Effector CD4-positive, alpha-beta T cell (primary cell): ENCODE data around the gene LRRFIP2.
"Not testable (repeated sequence)": the region's sequence is repeated elsewhere in the genome, so short reads cannot be mapped to it uniquely, and the experiment has no call there.

ENCODE experiments used
- DNase-seq: peaks from one replicate; pipeline ENCODE4 v3.0.0-alpha.2; 2020

LRRFIP2 gene

GRCh38 chr3:37141676-37142075 lies 32.7 kb downstream of the LRRFIP2 start:
- no peak for DNase-seq

DNA sequence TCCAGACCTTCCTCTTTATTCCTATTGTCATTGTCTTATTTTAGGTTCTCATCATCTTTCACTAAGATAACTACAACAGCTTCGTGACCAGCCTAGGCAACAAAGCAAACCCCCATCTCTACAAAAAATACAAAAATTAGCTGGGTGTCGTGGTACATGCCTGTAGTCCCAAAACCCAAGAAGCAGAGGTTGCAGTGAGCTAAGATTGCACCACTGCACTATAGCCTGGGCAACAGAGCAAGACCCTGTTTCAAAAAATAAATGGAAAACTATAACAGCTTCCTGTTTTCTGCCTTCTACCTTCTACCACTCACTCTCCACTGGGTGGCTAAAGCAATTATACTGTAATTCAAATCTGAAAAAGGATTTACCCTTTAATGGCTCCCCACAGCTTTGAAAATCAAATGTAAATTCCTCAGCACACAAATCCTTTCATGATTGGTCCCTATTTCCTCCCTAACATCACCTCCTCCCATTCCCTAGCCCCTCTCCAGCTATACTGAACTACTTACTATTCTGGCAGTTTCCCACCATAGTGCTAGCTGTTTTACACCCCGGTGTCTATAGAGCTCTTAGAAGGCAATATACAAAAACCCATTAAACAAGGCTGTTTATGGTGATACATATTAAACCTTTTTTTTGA lies 33.4 kb downstream of the LRRFIP2 start:
- DNase-seq = no peak

DNA sequence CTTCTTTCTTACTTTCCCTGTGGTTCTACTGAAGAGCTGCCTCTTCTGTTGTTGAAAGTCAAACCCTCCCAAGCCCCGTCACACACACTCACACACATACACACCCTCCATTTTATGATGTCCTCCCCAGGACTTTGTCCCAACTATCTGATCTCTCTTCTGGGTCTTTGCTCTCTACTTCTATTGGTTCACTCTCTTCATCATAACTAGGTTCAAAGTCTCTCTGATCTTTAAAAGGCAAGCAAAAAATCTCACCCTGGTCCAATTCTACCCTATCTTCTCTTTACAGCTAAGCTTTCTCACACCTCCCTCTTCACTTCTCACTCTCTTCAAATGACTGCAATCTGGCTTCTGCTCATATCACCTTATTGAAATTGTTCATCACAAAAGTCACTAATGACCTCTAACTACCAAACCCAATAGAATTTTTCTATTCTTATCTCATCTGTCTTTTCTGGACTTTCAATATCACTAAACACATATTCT lies 34.8 kb downstream of the LRRFIP2 start:
- no peak for DNase-seq

- no peak for DNase-seq
These were observed 35.6 kb downstream of the LRRFIP2 start for GRCh38 chr3:37138816-37139215.

GRCh38 chr3:37137516-37137915 lies 36.9 kb downstream of the LRRFIP2 start:
- no peak for DNase-seq

GRCh38 chr3:37136067-37136466 lies 38.3 kb downstream of the LRRFIP2 start:
- DNase-seq = no peak

GRCh38 chr3:37135561-37135960 lies 38.8 kb downstream of the LRRFIP2 start:
- no peak for DNase-seq

- DNase-seq = no peak
These were observed 42.0 kb downstream of the LRRFIP2 start for GRCh38 chr3:37132334-37132733.

DNA sequence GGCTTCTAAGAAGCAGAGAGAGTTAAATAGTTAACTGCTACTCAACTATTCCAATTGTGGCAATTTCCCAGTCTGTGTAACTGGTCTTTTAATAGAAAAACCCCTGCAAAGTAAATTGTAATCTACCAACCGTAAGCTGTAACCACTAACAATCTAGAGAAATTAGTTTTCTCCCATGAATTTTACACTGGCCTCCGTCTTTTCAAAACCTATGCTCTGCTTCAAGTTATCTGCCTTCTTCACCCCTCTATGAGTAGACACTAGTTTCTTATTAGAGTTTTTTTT lies 42.6 kb downstream of the LRRFIP2 start:
- DNase-seq = no peak

DNA sequence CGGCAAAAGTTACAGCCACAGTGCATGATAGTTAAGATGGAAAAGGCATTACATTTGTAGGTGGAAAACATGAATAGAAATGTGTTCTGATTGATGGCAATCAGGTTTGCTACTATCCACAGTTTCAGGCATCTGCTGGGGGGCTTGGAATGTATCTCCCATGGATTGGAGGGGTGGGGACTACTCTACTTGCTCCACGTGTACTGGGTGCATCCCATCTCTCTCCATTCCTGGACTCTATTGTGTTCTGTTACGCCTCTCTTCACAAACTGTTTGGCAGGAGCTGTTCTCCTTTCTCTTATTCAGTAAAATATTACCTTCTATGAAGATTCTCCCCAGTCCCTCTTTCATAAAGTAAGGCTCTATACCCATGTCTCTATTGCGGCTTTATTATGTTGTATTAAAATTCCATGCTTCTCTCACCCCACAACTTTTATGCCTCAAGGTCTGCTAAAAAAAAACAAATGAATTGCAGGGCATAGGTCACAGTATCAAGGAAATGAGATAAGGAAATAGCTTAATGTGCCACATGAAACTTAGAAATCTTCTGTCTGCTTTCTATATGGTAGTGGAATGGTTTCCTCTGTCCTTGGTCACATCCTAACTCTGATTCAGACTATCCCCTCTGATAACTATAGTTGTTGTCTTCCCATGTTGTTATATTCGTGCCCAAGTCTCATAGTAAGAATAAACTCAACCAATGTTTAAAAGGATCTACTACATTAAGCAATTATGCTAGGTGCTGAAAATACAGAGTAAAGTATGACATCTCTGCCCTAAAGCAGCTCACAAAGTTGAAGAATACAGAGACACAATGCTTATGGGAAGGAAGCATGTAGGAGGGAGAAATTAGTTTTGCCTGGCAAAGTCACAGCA lies 43.2 kb downstream of the LRRFIP2 start:
- DNase-seq = no peak

DNA sequence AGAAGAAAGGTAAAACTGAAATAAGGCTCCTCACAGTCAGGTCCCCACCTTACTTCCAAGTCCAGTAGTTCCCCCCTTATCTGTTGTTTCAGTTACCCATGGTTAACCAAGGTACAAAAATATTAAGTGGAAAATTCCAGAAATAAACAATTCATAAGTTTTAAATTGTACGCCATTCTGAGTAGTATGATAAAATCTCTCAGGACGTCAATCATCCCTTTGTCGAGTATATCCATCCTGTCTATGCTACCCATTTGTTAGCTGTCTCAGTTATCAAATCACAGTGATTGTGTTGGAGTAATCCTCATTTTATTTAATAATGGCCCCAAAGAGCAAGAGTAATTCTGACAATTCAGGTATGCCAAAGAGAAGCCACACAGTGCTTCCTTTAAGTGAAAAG lies 43.9 kb downstream of the LRRFIP2 start:
- no peak for DNase-seq

GRCh38 chr3:37129871-37130270 lies 44.5 kb downstream of the LRRFIP2 start:
- DNase-seq = no peak

DNA sequence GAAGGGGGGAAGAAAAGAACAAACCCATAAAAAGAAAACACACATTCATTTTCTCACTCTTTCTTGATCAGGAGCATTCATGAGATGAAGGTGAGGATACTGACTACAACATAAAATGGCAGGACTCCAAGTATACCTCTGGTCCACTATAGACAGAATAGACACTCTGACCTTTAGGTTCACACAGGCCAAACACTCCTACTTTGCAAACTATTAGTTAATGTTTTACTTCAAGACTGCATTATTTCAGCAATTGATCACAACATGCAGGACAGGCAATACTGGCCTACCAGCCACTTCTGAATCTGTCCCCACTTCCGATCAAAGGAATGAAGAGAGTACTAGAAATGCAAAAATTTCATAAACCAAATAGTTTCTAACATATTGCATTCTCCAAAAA lies 47.0 kb downstream of the LRRFIP2 start:
- no peak for DNase-seq

DNA sequence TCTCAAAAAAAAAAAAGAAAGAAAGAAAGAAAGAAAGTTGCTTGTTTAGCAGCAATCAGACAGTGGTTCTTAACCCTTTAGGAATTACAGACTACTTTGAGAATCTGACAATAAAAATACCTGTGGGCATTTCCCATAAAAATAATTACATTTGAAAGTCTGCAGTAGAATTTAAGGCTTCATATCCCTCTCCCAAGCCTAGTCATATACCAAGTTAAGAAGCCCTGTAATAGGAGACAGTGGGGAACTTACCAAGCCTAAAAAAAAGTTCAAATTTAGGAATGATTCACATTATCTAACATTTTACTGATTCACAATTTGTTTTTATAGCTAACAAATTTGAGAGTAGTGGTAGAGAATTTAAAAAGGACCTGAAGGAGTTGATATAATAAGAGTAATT lies 47.5 kb downstream of the LRRFIP2 start:
- no peak for DNase-seq

- no peak for DNase-seq
These were observed 48.9 kb downstream of the LRRFIP2 start for GRCh38 chr3:37125195-37126073.

- no peak for DNase-seq
These were observed 49.9 kb downstream of the LRRFIP2 start for GRCh38 chr3:37124435-37124834.

DNA sequence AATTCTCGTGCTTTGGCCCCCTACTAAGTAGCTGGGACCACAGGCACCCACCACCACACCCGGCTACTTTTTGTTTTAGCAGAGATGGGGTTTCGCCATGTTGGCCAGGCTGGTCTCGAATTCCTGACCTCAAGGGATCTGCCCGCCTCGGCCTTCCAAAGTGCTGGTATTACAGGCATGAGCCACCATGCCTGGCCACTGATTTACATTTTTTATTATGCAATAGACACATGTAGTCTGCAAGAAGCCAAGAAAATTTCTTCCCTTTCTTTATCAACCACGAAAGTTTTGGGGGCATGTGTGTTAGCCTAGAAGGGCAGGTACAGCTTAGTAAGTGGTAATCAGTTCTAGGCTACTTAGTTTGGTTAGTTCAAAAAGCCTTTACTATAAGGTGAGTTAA lies 51.1 kb downstream of the LRRFIP2 start:
- no peak for DNase-seq

GRCh38 chr3:37122069-37122468 lies 52.3 kb downstream of the LRRFIP2 start:
- not testable (repeated sequence) for DNase-seq

GRCh38 chr3:37118163-37118562 lies 56.2 kb downstream of the LRRFIP2 start:
- DNase-seq = no peak

GRCh38 chr3:37117548-37117947 lies 56.8 kb downstream of the LRRFIP2 start:
- DNase-seq = no peak

DNA sequence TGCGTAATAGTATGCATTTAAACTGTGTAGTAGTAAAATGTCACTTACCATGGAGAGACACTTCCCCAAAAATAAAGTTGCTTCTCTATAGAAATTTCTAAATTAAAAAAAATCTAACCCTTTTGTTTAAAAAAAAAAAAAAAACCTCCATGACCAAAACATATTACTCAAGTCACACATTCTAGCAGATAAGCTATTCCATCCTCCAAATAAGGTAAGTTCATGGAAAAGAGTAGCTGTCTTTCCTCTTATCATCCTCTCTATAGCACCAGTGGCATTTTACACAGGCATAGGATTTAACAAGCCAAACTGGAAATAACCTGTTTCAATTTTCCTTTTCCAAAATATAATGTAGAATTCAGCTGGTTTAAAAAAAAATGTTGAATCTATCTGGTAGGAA lies 57.4 kb downstream of the LRRFIP2 start:
- DNase-seq = no peak

GRCh38 chr3:37115446-37115845 lies 58.9 kb downstream of the LRRFIP2 start:
- no peak for DNase-seq
